HepG2 (cell line): ENCODE data around the gene SPHK2. TPM values are rescaled to one million over a fixed set of nuclear protein-coding genes. Genes with fewer than 3 reads are reported as not detected.
A peak's percentile ranks its signal among the peaks of the same experiment; 100 is the strongest.

ENCODE experiments used
- HNRNPLL ChIP-seq: fragments of 200-400 bp; formaldehyde crosslinking; IDR thresholded peaks from 2 replicates; pipeline ENCODE4 v1.6.1; 2017; ENCODE audit warnings: mild to moderate bottlenecking, low read depth, low read length; ENCODE audit not compliant: poor library complexity, severe bottlenecking
- MZF1 ChIP-seq: sonication (generic); formaldehyde crosslinking; IDR thresholded peaks from 2 replicates; pipeline ENCODE4 v1.8.1; 2023; ENCODE audit warnings: mild to moderate bottlenecking, missing genetic modification reagents, borderline replicate concordance
- NFYC ChIP-seq: IDR thresholded peaks from 2 replicates; pipeline ENCODE4 v1.6.1; 2016; ENCODE audit warnings: missing genetic modification reagents, missing compliant biosample characterization
- POLR2A ChIP-seq, 2 experiments: IDR thresholded peaks; 2 replicates each; pipeline ENCODE4 v1.6.1; 2011; ENCODE audit warnings: low read depth in 2 of 2, low read length in 2 of 2, mild to moderate bottlenecking in 1 of 2, moderate library complexity in 1 of 2; ENCODE audit not compliant: insufficient read depth in 1 of 2
- REXO4 ChIP-seq: sonication (generic); formaldehyde crosslinking; IDR thresholded peaks from 2 replicates; pipeline ENCODE4 v1.8.0; 2022; ENCODE audit warnings: missing genetic modification reagents, mild to moderate bottlenecking, borderline replicate concordance
- RFXAP ChIP-seq: sonication (generic); formaldehyde crosslinking; IDR thresholded peaks from 2 replicates; pipeline ENCODE4 v1.4.0; 2020; ENCODE audit warnings: missing genetic modification reagents, borderline replicate concordance
- SOX5 ChIP-seq: IDR thresholded peaks from 2 replicates; pipeline ENCODE4 v1.6.1; 2016; ENCODE audit warnings: borderline replicate concordance
- SRSF4 ChIP-seq: fragments of 200-400 bp; formaldehyde crosslinking; IDR thresholded peaks from one replicate; pipeline ENCODE4 v1.6.1; 2018; ENCODE audit warnings: mild to moderate bottlenecking, low read depth, low read length, moderate library complexity; ENCODE audit not compliant: poor library complexity, severe bottlenecking
- ZMYM4 ChIP-seq: sonication (generic); formaldehyde crosslinking; IDR thresholded peaks from 2 replicates; pipeline ENCODE4 v1.8.1; 2023; ENCODE audit warnings: mild to moderate bottlenecking, missing genetic modification reagents
- ZNF3 ChIP-seq: IDR thresholded peaks from 2 replicates; pipeline ENCODE4 v1.7.0; 2017; ENCODE audit warnings: inconsistent platforms
- ZNF367 ChIP-seq: sonication (generic); formaldehyde crosslinking; IDR thresholded peaks from 2 replicates; pipeline ENCODE4 v1.4.0; 2020; ENCODE audit warnings: missing genetic modification reagents, borderline replicate concordance
- ZNF446 ChIP-seq: sonication (generic); formaldehyde crosslinking; IDR thresholded peaks from 2 replicates; pipeline ENCODE4 v1.5.0; 2020; ENCODE audit warnings: mild to moderate bottlenecking, missing genetic modification reagents
- ZNF563 ChIP-seq: sonication (generic); formaldehyde crosslinking; IDR thresholded peaks from 2 replicates; pipeline ENCODE4 v1.8.0; 2022; ENCODE audit warnings: mild to moderate bottlenecking, moderate library complexity, missing genetic modification reagents
- ZNF790 ChIP-seq: sonication (generic); formaldehyde crosslinking; IDR thresholded peaks from 2 replicates; pipeline ENCODE4 v1.8.0; 2022; ENCODE audit warnings: missing genetic modification reagents, mild to moderate bottlenecking, borderline replicate concordance
- polyA plus RNA-seq, 8 experiments: library from polyadenylated mRNA; depleted of rRNA in 3 of 8; stranded (reverse) in 7 of 8; unstranded in 1 of 8; fragments of >200 nt; fragmentation: Illumina TruSeq in 4 of 8; extraction: Trizol in 4 of 8; gene quantifications; 2 replicates each; pipeline versions ENCODE4 v1.2.1 to v1.2.3, GENCODE V29; 2011 to 2016; ENCODE audit warnings: low read depth in 4 of 8, missing spikeins in 1 of 8, mixed read lengths in 1 of 8; ENCODE audit not compliant: insufficient read depth in 1 of 8
- total RNA-seq, 5 experiments: library from RNA; depleted of rRNA; stranded (reverse); fragments of >200 nt; fragmentation: Illumina TruSeq; extraction: Trizol; gene quantifications; 2 replicates each; pipeline ENCODE4 v1.2.3, GENCODE V29; 2016; ENCODE audit warnings: low read depth in 1 of 5
- TF ChIP-seq, protein P1 (sequence below): IDR thresholded peaks from 2 replicates; pipeline ENCODE4 v1.6.1; 2016; ENCODE audit warnings: mild to moderate bottlenecking
- TF ChIP-seq, protein P2 (sequence below): sonication (generic); formaldehyde crosslinking; IDR thresholded peaks from 2 replicates; pipeline ENCODE4 v1.8.0; 2022; ENCODE audit warnings: mild to moderate bottlenecking, missing genetic modification reagents; ENCODE audit not compliant: insufficient replicate concordance
- TF ChIP-seq, protein P3 (sequence below), 2 experiments: sonication (generic) in 1 of 2; formaldehyde crosslinking in 1 of 2; IDR thresholded peaks; 2 replicates each; pipeline versions ENCODE4 v1.4.0 to v1.6.1; 2016 to 2020; ENCODE audit warnings: borderline replicate concordance in 1 of 2, low read depth in 1 of 2, mild to moderate bottlenecking in 1 of 2, missing genetic modification reagents in 1 of 2
- TF ChIP-seq, protein P4 (sequence below): sonication (generic); formaldehyde crosslinking; IDR thresholded peaks from 2 replicates; pipeline ENCODE4 v1.5.1; 2020; ENCODE audit warnings: mild to moderate bottlenecking, missing genetic modification reagents, borderline replicate concordance

SPHK2 gene
- total and polyA plus RNA-seq, 2 of the 13 experiments (the other 11 are each of a cell fraction or from before 2014, with no cell fraction given), result 2.9 to 14.4 TPM

DNA sequence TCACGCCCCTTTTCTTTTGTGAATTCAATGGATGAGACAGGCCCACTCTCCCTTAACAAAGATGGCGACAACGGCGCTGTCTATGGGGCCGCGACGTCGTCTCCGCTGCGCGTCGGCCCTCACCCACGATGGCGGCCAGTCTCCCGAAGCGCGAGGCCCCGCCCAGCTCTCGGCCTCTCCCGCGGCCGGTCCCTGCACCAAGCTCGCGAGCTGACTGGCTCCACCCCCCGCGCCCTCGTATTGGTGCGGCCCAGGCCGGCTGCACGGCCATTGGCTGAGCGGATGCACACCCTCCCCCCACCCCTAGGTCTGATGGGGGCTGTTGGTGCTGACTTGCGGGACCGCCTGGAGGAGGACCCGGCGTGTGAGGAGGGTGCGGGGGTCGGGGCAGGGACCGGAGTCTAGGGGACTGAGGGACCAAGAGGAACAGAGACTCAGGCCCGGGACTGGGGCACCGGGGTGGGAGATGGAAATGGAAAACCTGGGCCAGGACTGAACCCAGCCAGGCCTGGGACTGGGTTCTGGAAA, 4.8 kb downstream of the SPHK2 start (continued):
- TF ChIP-seq HNRNPLL (peak; percentile 34), SRSF4 (no peak), REXO4 (CRISPR knock-in tag) (no peak), ZNF367 (CRISPR knock-in tag) (no peak), ZMYM4 (0 out of 2 replicates have a peak, but pooled peaks have one; percentile 20), NFYC (peak; percentile 82), POLR2A (IDR thresholded peaks at IDR 0.05; ENCODE audit: insufficient read depth in 1 of 2, low read depth in 2 of 2, low read length in 2 of 2) (0 out of 4 replicates have a peak, but pooled peaks of 1 of the 2 experiments have one; percentile 6), MZF1 (CRISPR knock-in tag) (no peak), ZNF563 (CRISPR knock-in tag) (no peak), SOX5 (CRISPR knock-in tag) (no peak), RFXAP (CRISPR knock-in tag) (peak; percentile 59; the same call in 1 of the 2 replicates), ZNF3 (CRISPR knock-in tag) (no peak), ZNF790 (CRISPR knock-in tag) (no peak), ZNF446 (CRISPR knock-in tag) (no peak)
- TF ChIP-seq, protein P1, sequence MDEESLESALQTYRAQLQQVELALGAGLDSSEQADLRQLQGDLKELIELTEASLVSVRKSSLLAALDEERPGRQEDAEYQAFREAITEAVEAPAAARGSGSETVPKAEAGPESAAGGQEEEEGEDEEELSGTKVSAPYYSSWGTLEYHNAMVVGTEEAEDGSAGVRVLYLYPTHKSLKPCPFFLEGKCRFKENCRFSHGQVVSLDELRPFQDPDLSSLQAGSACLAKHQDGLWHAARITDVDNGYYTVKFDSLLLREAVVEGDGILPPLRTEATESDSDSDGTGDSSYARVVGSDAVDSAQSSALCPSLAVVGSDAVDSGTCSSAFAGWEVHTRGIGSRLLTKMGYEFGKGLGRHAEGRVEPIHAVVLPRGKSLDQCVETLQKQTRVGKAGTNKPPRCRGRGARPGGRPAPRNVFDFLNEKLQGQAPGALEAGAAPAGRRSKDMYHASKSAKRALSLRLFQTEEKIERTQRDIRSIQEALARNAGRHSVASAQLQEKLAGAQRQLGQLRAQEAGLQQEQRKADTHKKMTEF (CRISPR knock-in tag), result peak; percentile 50; the same call in 1 of the 2 replicates
- TF ChIP-seq, protein P2, sequence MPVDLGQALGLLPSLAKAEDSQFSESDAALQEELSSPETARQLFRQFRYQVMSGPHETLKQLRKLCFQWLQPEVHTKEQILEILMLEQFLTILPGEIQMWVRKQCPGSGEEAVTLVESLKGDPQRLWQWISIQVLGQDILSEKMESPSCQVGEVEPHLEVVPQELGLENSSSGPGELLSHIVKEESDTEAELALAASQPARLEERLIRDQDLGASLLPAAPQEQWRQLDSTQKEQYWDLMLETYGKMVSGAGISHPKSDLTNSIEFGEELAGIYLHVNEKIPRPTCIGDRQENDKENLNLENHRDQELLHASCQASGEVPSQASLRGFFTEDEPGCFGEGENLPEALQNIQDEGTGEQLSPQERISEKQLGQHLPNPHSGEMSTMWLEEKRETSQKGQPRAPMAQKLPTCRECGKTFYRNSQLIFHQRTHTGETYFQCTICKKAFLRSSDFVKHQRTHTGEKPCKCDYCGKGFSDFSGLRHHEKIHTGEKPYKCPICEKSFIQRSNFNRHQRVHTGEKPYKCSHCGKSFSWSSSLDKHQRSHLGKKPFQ (CRISPR knock-in tag), result no peak
- TF ChIP-seq, protein P3, sequence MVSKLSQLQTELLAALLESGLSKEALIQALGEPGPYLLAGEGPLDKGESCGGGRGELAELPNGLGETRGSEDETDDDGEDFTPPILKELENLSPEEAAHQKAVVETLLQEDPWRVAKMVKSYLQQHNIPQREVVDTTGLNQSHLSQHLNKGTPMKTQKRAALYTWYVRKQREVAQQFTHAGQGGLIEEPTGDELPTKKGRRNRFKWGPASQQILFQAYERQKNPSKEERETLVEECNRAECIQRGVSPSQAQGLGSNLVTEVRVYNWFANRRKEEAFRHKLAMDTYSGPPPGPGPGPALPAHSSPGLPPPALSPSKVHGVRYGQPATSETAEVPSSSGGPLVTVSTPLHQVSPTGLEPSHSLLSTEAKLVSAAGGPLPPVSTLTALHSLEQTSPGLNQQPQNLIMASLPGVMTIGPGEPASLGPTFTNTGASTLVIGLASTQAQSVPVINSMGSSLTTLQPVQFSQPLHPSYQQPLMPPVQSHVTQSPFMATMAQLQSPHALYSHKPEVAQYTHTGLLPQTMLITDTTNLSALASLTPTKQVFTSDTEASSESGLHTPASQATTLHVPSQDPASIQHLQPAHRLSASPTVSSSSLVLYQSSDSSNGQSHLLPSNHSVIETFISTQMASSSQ (IDR thresholded peaks at IDR 0.05; ENCODE audit: low read depth), result no peak
- TF ChIP-seq, protein P3 (CRISPR knock-in tag; IDR thresholded peaks at IDR 0.05; ENCODE audit: borderline replicate concordance), result no peak
- TF ChIP-seq, protein P4, sequence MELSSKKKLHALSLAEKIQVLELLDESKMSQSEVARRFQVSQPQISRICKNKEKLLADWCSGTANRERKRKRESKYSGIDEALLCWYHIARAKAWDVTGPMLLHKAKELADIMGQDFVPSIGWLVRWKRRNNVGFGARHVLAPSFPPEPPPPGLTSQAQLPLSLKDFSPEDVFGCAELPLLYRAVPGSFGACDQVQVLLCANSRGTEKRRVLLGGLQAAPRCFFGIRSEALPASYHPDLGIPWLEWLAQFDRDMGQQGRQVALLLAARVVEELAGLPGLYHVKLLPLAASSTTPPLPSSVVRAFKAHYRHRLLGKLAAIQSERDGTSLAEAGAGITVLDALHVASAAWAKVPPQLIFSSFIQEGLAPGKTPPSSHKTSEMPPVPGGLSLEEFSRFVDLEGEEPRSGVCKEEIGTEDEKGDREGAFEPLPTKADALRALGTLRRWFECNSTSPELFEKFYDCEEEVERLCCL (CRISPR knock-in tag), result no peak
